ENCODE measurements around the gene NFATC2.
"Not testable (repeated sequence)": the region's sequence is repeated elsewhere in the genome, so short reads cannot be mapped to it uniquely, and the experiment has no call there.

Gene NFATC2

GRCh38 chr20:51345601-51346101, 196.9 kb downstream of the NFATC2 start:
- no peak for FAIRE-seq

DNA sequence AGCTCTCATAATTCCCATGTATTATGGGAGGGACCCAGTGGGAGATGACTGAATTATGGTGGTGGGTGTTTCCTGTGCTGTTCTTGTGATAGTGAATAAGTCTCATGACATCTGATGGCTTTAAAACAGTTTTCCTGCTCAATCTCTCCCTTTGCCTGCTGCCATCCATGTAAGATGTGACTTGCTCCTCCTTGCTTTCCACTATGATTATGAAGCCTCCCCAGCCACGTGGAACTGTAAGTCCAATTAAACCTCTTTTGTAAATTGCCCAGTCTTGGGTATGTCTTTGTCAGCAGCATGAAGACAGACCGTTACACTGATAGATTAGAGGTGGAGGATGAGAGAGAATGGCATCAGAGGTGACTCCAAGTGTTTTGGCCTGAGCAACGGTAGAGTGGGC, 198.7 kb downstream of the NFATC2 start:
- FAIRE-seq, result not testable (repeated sequence)

- no peak for FAIRE-seq
Observed at GRCh38 chr20:51342510-51343236, 199.8 kb downstream of the NFATC2 start.

- FAIRE-seq, result no peak
Observed at GRCh38 chr20:51341581-51341980, 200.9 kb downstream of the NFATC2 start.

- FAIRE-seq, result no peak
Observed at GRCh38 chr20:51340451-51340840, 202.1 kb downstream of the NFATC2 start.

- no peak for FAIRE-seq
Observed at GRCh38 chr20:51339721-51340450, 202.6 kb downstream of the NFATC2 start.

GRCh38 chr20:51338692-51339440, 203.7 kb downstream of the NFATC2 start:
- no peak for FAIRE-seq

- no peak for FAIRE-seq
Observed at GRCh38 chr20:51337126-51337805, 205.3 kb downstream of the NFATC2 start.

Data from TTC549 (cell line).